DND-41 (cell line): ENCODE data around the gene LBX2.

Experiments used
- ATAC-seq: fragments of 200-7000 bp; cut with Tn5 transposase; 3 replicates; pipeline ENCODE4 v1.9.1; 2021; ENCODE audit warnings: low read depth; ENCODE audit not compliant: insufficient read depth
- DNase-seq: peaks from one replicate; pipeline ENCODE4 v3.0.0-alpha.2; 2020
- H2AFZ ChIP-seq: 2 replicates; pipeline ENCODE4 v1.6.0; 2012; ENCODE audit warnings: low read depth, low read length
- H3K27ac ChIP-seq: 2 replicates; pipeline ENCODE4 v1.5.1; 2012; ENCODE audit warnings: low read length, inconsistent platforms
- H3K27me3 ChIP-seq: fragments of 200-600 bp; sonication (generic); 2 replicates; pipeline ENCODE4 v1.6.0; 2012; ENCODE audit warnings: low read length, mild to moderate bottlenecking, inconsistent platforms; ENCODE audit not compliant: insufficient read depth, poor library complexity
- H3K36me3 ChIP-seq: 2 replicates; pipeline ENCODE4 v1.5.1; 2012; ENCODE audit warnings: low read length, inconsistent platforms; ENCODE audit not compliant: insufficient read depth
- H3K4me1 ChIP-seq: 2 replicates; pipeline ENCODE4 v1.5.1; 2012; ENCODE audit warnings: mild to moderate bottlenecking, low read length; ENCODE audit not compliant: insufficient read depth
- H3K4me2 ChIP-seq: 2 replicates; pipeline ENCODE4 v1.6.0; 2012; ENCODE audit warnings: mild to moderate bottlenecking, moderate library complexity, low read length, inconsistent platforms; ENCODE audit not compliant: insufficient read depth
- H3K4me3 ChIP-seq, 2 experiments: fragments of 200-600 bp in 1 of 2; shearing (Covaris generic) in 1 of 2; 2 replicates each; pipeline ENCODE4 v1.5.1; 2012 to 2016; ENCODE audit warnings: inconsistent platforms in 2 of 2, low read length in 2 of 2, mild to moderate bottlenecking in 2 of 2, low read depth in 1 of 2, moderate library complexity in 1 of 2
- H3K79me2 ChIP-seq: 2 replicates; pipeline ENCODE4 v1.6.0; 2012; ENCODE audit warnings: low read length, inconsistent platforms; ENCODE audit not compliant: insufficient read depth
- H3K9ac ChIP-seq: 2 replicates; pipeline ENCODE4 v1.6.0; 2012; ENCODE audit warnings: low read depth, mild to moderate bottlenecking, inconsistent platforms, low read length, moderate library complexity
- H3K9me3 ChIP-seq: 2 replicates; pipeline ENCODE4 v1.5.1; 2012; ENCODE audit warnings: low read length, moderate library complexity, mild to moderate bottlenecking, inconsistent platforms; ENCODE audit not compliant: insufficient read depth, severe bottlenecking
- H4K20me1 ChIP-seq: 2 replicates; pipeline ENCODE4 v1.6.0; 2012; ENCODE audit warnings: low read length; ENCODE audit not compliant: insufficient read depth
- CTCF ChIP-seq: IDR thresholded peaks from 2 replicates; pipeline ENCODE4 v1.5.1; 2012; ENCODE audit warnings: borderline replicate concordance, low read length, moderate library complexity, mild to moderate bottlenecking; ENCODE audit not compliant: poor library complexity, severe bottlenecking; ENCODE audit errors: extremely low read depth
- EZH2 ChIP-seq: IDR thresholded peaks from 3 replicates; pipeline ENCODE4 v1.6.1; 2012; ENCODE audit warnings: borderline replicate concordance, low read depth, mild to moderate bottlenecking, moderate library complexity, low read length, inconsistent platforms; ENCODE audit not compliant: severe bottlenecking

Gene LBX2

GRCh38 chr2:74537140-74537539 lies 37.7 kb upstream of the LBX2 start:
- no peaks in the 10 kb centered on the region for H4K20me1 ChIP-seq
- H3K9me3 ChIP-seq: no peaks in the 10 kb centered on the region
- no peak overlapping the region for H3K4me2 ChIP-seq
- H2AFZ ChIP-seq: no peak overlapping the region
- peaks cover 5% of the 10 kb centered on the region for H3K27me3 ChIP-seq
- no peak for TF ChIP-seq CTCF
- no peak for TF ChIP-seq EZH2
- ATAC-seq: no peak
- H3K27ac ChIP-seq: no peak overlapping the region
- DNase-seq: no peak
- H3K79me2 ChIP-seq: no peaks in the 10 kb centered on the region
- H3K4me1 ChIP-seq: no peaks in the 10 kb centered on the region
- H3K9ac ChIP-seq: no peak overlapping the region
- peaks cover 16% of the 10 kb centered on the region for H3K36me3 ChIP-seq
- no peak overlapping the region for H3K4me3 ChIP-seq

- DNase-seq (no peak), ATAC-seq (peak; percentile 23; the same call in 1 of the 3 replicates)
- Histone ChIP-seq H3K4me2 (no peak overlapping the region), H3K27ac (no peak overlapping the region), H3K27me3 (peaks cover 5% of the 10 kb centered on the region), H3K79me2 (no peaks in the 10 kb centered on the region), H3K36me3 (peaks cover 23% of the 10 kb centered on the region), H3K4me1 (peaks cover 7% of the 10 kb centered on the region), H4K20me1 (no peaks in the 10 kb centered on the region), H3K4me3 (no peak overlapping the region), H3K9ac (no peak overlapping the region), H3K9me3 (no peaks in the 10 kb centered on the region), H2AFZ (no peak overlapping the region)
- no peak for TF ChIP-seq CTCF
- TF ChIP-seq EZH2: no peak
These were observed 37.0 kb upstream of the LBX2 start for GRCh38 chr2:74536166-74536950.

- no peak overlapping the region for H3K4me2 ChIP-seq
- DNase-seq: no peak
- TF ChIP-seq CTCF (no peak), EZH2 (no peak)
- no peaks in the 10 kb centered on the region for H3K9me3 ChIP-seq
- H3K79me2 ChIP-seq: peaks cover 8% of the 10 kb centered on the region
- peaks cover 31% of the 10 kb centered on the region for H3K36me3 ChIP-seq
- H4K20me1 ChIP-seq: no peaks in the 10 kb centered on the region
- H3K9ac ChIP-seq: no peak overlapping the region
- ATAC-seq: no peak
- no peak overlapping the region for H3K27ac ChIP-seq
- H3K27me3 ChIP-seq: peaks cover 5% of the 10 kb centered on the region
- H3K4me1 ChIP-seq: peaks cover 16% of the 10 kb centered on the region
- H2AFZ ChIP-seq: no peak overlapping the region
- no peak overlapping the region for H3K4me3 ChIP-seq
These were observed 36.1 kb upstream of the LBX2 start for GRCh38 chr2:74535440-74535965.
